Vagina (tissue), 2 donors: ENCODE results near the gene CCDC34. TPM values are rescaled to one million over a fixed set of nuclear protein-coding genes. Genes with fewer than 3 reads are reported as not detected.

Experiments used
- DNase-seq, 2 donors: peaks; one replicate each; pipeline ENCODE4 v3.0.0-alpha.2; 2017; ENCODE audit errors: extremely low spot score in 2 of 2
- H3K27ac ChIP-seq: fragments of 200-600 bp; sonication (generic); one replicate; pipeline ENCODE4 v1.5.1; 2019
- H3K27me3 ChIP-seq: fragments of 200-600 bp; sonication (generic); one replicate; pipeline ENCODE4 v1.5.1; 2019
- H3K36me3 ChIP-seq, 2 donors: fragments of 200-600 bp; sonication (generic); one replicate each; pipeline ENCODE4 v1.5.1; 2017 to 2019
- H3K4me1 ChIP-seq: fragments of 200-600 bp; sonication (generic); one replicate; pipeline ENCODE4 v1.5.1; 2019
- H3K4me3 ChIP-seq, 2 donors: fragments of 200-600 bp; sonication (generic); 1 replicate in 1 of 2; 2 replicates in 1 of 2; pipeline ENCODE4 v1.5.1; 2016 to 2019
- H3K9me3 ChIP-seq: fragments of 200-600 bp; sonication (generic); one replicate; pipeline ENCODE4 v1.5.1; 2019
- POLR2A ChIP-seq, 2 donors: fragments of 450-650 bp; IDR thresholded peaks; one replicate each; pipeline ENCODE4 v1.6.1; 2017; ENCODE audit warnings: antibody characterized with exemption in 2 of 2, mild to moderate bottlenecking in 2 of 2, moderate library complexity in 2 of 2
- POLR2AphosphoS5 ChIP-seq, 2 donors: sonication (generic); formaldehyde crosslinking; IDR thresholded peaks; one replicate each; pipeline ENCODE4 v1.9.0; 2017; ENCODE audit warnings: antibody characterized with exemption in 2 of 2, mild to moderate bottlenecking in 2 of 2, low read depth in 1 of 2; ENCODE audit not compliant: insufficient read depth in 1 of 2
- intact Hi-C: fragments of 100-400 bp; cut with DNase I; formaldehyde crosslinking; loops from one replicate; pipeline ENCODE4 v1.15.1; 2023
- total RNA-seq: library from RNA; depleted of rRNA; stranded (reverse); fragments of >200 nt; gene quantifications from one replicate; pipeline ENCODE4 v1.2.3, GENCODE V29; 2016
- TF ChIP-seq, protein P1 (sequence below), 3 experiments: fragments of 450-650 bp in 2 of 3; fragments of 200-600 bp in 1 of 3; sonication (generic) in 1 of 3; IDR thresholded peaks; one replicate each; pipeline ENCODE4 v1.5.1; 2017 to 2019; ENCODE audit warnings: antibody characterized with exemption in 3 of 3, mild to moderate bottlenecking in 2 of 3, moderate library complexity in 2 of 3

CCDC34 gene
- total RNA-seq, 1 donor from 2014 or later = 4.7 TPM

DNA sequence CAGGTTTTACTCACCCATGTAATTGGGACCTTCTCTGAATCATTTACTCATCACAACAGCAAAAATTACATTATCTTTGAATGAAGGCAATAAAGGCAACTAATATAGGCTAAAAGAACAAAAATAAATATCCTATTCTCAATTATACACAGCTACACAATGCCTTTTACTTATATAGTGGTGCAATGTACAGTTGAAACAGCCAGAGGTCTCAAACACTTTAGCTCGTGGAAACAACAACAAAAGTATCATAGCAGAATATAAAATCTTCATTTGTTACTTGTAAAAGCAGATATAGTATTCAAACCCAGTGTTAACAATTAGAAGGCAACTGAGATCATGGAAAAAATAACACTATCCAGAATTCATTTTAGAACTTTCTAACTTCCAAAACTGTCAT lies 20.6 kb upstream of the CCDC34 start:
- Histone ChIP-seq H3K4me3 (no peak overlapping the region), H3K27me3 (no peaks in the 10 kb centered on the region), H3K27ac (no peak overlapping the region), H3K4me1 (no peaks in the 10 kb centered on the region), H3K9me3 (no peaks in the 10 kb centered on the region), H3K36me3 (peaks cover 0 to 22% of the 10 kb centered on the region in 2 donors)
- DNase-seq = no peak
- intact Hi-C loops = no loop called here
- no peak for TF ChIP-seq POLR2A (IDR thresholded peaks at IDR 0.05)
- TF ChIP-seq POLR2AphosphoS5 (IDR thresholded peaks at IDR 0.05; ENCODE audit: insufficient read depth in 1 of 2, low read depth in 1 of 2) = no peak
- TF ChIP-seq, protein P1, sequence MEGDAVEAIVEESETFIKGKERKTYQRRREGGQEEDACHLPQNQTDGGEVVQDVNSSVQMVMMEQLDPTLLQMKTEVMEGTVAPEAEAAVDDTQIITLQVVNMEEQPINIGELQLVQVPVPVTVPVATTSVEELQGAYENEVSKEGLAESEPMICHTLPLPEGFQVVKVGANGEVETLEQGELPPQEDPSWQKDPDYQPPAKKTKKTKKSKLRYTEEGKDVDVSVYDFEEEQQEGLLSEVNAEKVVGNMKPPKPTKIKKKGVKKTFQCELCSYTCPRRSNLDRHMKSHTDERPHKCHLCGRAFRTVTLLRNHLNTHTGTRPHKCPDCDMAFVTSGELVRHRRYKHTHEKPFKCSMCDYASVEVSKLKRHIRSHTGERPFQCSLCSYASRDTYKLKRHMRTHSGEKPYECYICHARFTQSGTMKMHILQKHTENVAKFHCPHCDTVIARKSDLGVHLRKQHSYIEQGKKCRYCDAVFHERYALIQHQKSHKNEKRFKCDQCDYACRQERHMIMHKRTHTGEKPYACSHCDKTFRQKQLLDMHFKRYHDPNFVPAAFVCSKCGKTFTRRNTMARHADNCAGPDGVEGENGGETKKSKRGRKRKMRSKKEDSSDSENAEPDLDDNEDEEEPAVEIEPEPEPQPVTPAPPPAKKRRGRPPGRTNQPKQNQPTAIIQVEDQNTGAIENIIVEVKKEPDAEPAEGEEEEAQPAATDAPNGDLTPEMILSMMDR (IDR thresholded peaks at IDR 0.05) = no peak

DNA sequence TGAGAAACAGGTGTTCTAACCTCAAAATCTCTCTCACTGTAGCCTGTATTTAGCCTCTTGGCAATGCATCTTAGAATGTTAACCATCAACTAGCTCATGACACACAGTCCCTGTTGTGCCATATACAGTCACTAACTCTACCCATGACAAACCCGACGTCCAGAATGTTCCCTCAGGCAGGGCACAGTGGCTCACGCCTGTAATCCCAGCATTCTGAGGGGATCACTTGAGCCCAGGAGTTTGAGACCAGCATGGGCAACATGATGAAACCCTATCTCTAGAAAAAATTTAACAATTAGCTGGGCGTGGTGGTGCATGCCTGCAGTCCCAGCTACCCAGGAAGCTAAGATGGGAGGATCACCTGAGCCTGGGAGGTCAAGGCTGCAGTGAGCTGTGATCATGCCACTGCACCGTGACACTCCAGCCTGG lies 18.2 kb upstream of the CCDC34 start:
- TF ChIP-seq POLR2AphosphoS5 (IDR thresholded peaks at IDR 0.05; ENCODE audit: insufficient read depth in 1 of 2, low read depth in 1 of 2) = no peak
- no peak for TF ChIP-seq POLR2A (IDR thresholded peaks at IDR 0.05)
- Histone ChIP-seq H3K27ac (no peak overlapping the region), H3K27me3 (no peaks in the 10 kb centered on the region), H3K4me3 (no peak overlapping the region), H3K4me1 (no peaks in the 10 kb centered on the region), H3K9me3 (no peaks in the 10 kb centered on the region), H3K36me3 (peaks cover 0 to 24% of the 10 kb centered on the region in 2 donors)
- DNase-seq = no peak
- intact Hi-C loops = no loop called here

DNA sequence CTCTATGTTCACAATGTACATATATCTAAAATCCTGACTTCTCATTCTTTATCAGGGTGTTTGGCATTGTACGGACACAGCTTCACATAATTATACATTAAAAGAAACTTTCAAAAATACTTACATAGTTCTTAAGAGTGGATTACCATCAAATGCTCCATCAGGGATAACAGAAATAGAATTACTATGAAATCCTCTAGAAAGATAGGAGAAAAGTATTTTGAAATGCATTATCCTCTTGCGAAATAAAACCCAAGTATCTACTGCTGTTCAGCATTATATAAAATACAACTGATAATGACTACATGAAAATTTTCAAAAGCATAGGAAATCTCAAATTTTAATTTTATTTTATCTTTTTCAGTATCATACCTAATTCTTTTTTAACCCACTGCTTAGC lies 17.8 kb upstream of the CCDC34 start:
- Histone ChIP-seq H3K4me3 (no peak overlapping the region), H3K4me1 (no peaks in the 10 kb centered on the region), H3K9me3 (no peaks in the 10 kb centered on the region), H3K36me3 (peaks cover 0 to 24% of the 10 kb centered on the region in 2 donors), H3K27me3 (no peaks in the 10 kb centered on the region), H3K27ac (no peak overlapping the region)
- no peak for TF ChIP-seq POLR2AphosphoS5 (IDR thresholded peaks at IDR 0.05; ENCODE audit: insufficient read depth in 1 of 2, low read depth in 1 of 2)
- no peak for DNase-seq
- intact Hi-C loops = no loop called here

DNA sequence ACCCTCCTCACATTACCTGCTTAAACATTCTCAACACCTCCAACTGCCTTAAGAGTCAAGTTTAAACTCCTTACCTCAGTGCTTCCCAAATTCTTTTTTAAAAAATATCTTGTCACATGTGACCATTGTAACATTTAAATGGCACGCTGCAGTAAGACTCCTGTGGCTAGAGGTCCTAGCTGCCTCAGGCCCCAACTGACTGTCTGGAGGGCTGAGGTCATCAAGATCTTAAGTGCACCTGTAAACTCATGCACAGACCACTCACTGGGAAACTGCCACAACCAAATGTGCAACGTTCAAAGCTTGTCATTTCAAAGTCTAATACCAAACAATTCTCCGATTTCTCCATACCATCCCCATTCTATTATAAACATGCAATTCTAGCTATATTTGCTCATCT lies 16.4 kb upstream of the CCDC34 start:
- Histone ChIP-seq H3K9me3 (no peaks in the 10 kb centered on the region), H3K27me3 (no peaks in the 10 kb centered on the region), H3K4me3 (no peak overlapping the region), H3K27ac (no peak overlapping the region), H3K36me3 (peaks cover 0 to 21% of the 10 kb centered on the region in 2 donors), H3K4me1 (no peaks in the 10 kb centered on the region)
- TF ChIP-seq, protein P1 (IDR thresholded peaks at IDR 0.05) = no peak
- no peak for TF ChIP-seq POLR2AphosphoS5 (IDR thresholded peaks at IDR 0.05; ENCODE audit: insufficient read depth in 1 of 2, low read depth in 1 of 2)
- no peak for TF ChIP-seq POLR2A (IDR thresholded peaks at IDR 0.05)
- intact Hi-C loops = no loop called here
- no peak for DNase-seq

DNA sequence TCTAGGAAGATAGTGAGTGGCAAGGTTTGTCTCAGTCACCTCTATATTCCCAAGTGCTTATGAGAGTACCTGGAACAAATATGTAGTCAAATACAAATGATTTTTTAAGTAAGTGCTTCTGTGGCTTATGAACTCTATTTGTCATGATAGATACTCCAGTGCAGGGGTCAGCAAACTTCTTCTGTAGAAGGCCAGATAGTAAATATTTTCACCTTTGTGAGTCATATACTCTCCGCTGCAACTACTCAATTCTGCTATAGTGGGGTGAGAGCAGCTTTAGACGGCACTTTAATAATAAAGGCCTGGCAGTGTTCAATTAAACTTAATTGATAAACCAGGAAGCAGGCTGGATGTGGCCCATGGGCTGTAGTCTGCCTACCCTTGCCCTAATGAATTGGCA lies 12.4 kb upstream of the CCDC34 start:
- intact Hi-C loops = no loop called here
- TF ChIP-seq POLR2A (IDR thresholded peaks at IDR 0.05) (no peak), POLR2AphosphoS5 (IDR thresholded peaks at IDR 0.05; ENCODE audit: insufficient read depth in 1 of 2, low read depth in 1 of 2) (no peak)
- TF ChIP-seq, protein P1 (IDR thresholded peaks at IDR 0.05) = no peak
- H3K36me3 ChIP-seq = peaks cover 0 to 35% of the 10 kb centered on the region in 2 donors
- H3K4me3 ChIP-seq = no peak overlapping the region
- H3K27ac ChIP-seq = no peak overlapping the region
- H3K4me1 ChIP-seq = no peaks in the 10 kb centered on the region
- DNase-seq = no peak
- H3K9me3 ChIP-seq = no peaks in the 10 kb centered on the region
- H3K27me3 ChIP-seq = no peaks in the 10 kb centered on the region

DNA sequence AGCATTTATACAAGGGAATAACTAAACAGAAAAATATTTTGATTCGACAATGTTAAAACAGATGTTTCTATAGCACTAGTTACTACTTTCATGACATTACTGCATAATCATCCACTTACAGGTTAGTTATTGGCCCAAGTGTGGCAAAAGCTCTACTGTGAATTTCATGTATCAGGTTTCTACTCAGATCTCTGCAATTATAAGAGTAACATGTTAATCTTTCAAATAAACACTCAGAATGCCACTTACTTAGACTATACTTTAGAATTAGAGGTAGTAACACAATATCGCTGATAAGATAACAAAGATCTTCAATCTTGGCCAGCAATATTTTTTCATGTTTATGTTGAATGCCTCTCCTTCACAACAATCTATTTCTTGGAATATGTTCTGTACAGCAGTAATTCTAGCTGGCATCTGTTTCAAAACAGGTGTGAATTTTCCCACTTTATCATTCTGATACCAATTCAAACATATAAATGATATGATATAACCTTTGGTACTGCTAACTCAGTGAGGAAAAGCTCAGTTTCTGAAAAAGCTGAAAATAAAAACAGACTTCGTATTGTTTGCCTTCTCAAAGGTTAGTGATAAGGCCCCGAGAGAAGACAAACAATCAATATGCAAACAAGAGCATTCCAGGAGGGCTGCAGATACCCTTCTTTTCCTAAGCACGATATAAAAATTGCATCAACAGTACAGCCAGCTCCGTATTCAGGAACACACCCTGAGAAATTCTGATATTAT lies 11.0 kb upstream of the CCDC34 start:
- Histone ChIP-seq H3K27me3 (no peaks in the 10 kb centered on the region), H3K27ac (no peak overlapping the region), H3K36me3 (peaks cover 0 to 23% of the 10 kb centered on the region in 2 donors), H3K4me1 (no peaks in the 10 kb centered on the region), H3K9me3 (no peaks in the 10 kb centered on the region), H3K4me3 (no peak overlapping the region)
- no peak for TF ChIP-seq POLR2AphosphoS5 (IDR thresholded peaks at IDR 0.05; ENCODE audit: insufficient read depth in 1 of 2, low read depth in 1 of 2)
- TF ChIP-seq, protein P1 (IDR thresholded peaks at IDR 0.05) = no peak
- DNase-seq = no peak
- intact Hi-C loops = no loop called here
